GM12874 (cell line): ENCODE data around the gene RIPK4.

Experiments used
- TF ChIP-seq, protein P1 (sequence below): IDR thresholded peaks from 2 replicates; pipeline ENCODE4 v1.5.1; 2011; ENCODE audit warnings: low read depth, mild to moderate bottlenecking, control low read depth, low read length, moderate library complexity; ENCODE audit not compliant: insufficient read depth

RIPK4 gene

DNA sequence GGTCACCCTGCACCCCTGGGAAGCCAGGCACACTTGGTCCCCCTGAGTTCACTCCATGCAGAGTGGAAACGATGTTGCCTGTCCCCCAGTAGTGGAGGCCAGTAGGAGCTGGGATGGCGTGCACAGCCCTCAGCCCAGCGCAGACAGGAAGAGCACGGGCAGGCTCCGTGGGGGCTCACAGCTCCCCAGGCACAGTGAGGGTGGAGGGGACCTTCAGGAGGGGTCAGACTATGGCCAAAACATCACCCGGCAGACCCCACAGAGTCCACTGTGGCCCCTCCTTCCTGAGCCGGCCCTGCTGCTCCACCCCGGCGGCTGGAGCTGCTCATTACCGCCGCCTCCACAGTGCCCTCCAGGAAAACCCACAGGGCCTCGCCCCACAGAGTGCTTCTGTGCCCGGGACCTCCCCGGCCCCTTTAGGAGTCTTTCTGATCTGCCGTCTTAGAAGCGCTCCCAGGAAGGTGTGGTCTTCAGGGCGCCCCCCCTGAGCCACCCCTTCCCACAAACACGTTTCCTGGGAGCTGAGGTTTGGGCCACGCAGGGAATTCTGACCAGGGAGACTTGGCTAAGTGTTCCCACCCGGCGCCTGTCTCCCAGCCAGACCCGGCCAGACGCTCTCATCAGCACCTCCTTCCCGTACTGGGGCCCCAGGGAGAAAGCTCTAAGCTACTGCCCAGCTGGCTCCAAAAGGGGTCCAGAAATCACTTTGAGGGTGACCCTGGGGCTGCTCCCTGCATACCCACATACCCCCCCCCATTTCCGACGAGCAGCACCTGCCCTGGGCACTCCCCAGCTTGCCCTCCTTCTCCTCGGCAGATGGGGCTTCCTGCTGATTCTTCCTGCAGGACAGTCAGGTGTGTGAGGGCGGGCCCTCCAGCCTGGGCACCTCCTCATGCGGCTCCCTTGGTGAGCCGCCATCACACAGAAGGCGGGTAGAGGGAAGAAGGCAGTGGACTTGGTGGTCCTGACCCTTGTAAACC is 38.8 kb downstream of the RIPK4 start:
- TF ChIP-seq, protein P1, sequence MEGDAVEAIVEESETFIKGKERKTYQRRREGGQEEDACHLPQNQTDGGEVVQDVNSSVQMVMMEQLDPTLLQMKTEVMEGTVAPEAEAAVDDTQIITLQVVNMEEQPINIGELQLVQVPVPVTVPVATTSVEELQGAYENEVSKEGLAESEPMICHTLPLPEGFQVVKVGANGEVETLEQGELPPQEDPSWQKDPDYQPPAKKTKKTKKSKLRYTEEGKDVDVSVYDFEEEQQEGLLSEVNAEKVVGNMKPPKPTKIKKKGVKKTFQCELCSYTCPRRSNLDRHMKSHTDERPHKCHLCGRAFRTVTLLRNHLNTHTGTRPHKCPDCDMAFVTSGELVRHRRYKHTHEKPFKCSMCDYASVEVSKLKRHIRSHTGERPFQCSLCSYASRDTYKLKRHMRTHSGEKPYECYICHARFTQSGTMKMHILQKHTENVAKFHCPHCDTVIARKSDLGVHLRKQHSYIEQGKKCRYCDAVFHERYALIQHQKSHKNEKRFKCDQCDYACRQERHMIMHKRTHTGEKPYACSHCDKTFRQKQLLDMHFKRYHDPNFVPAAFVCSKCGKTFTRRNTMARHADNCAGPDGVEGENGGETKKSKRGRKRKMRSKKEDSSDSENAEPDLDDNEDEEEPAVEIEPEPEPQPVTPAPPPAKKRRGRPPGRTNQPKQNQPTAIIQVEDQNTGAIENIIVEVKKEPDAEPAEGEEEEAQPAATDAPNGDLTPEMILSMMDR, result no peak

DNA sequence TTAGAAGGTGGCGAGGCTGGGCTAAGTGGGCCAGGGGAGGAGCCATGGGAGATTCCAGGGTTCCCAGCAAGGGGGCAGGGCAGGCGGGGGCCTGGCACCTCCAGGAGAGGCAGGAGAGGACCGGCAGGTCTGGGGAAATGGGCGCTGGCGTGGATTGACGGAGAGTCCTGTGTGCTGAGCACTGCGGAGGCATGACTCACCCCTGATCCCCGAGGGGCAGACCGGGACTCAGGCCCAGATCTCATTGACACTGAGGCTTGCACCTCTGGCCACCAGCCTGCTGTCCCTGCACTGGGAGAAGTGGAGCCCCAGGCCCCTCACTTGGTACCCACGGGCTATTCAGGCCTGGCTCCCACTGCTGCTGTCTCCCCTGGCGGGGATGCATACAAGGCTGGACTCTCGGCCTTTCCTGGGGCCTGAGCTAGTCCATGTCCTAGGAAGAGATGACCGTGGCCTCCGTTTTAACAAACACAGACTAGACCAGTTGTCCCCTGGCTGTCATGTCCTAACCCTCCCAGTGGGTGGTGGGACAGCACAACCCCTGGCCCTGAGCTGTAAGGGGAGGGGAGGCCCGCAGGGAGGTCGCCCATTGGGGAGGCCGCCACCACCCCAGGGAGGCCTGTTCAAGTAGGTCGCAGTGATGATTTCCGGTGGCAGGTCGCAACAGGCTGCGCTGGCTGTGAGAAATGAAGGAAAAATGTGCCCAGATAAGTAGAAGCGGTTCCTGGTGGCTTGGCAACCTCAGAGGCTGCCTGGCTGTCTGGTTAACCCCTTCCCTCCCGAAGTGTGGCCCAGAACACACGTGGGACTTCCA is 39.7 kb downstream of the RIPK4 start:
- TF ChIP-seq, protein P1, result no peak

DNA sequence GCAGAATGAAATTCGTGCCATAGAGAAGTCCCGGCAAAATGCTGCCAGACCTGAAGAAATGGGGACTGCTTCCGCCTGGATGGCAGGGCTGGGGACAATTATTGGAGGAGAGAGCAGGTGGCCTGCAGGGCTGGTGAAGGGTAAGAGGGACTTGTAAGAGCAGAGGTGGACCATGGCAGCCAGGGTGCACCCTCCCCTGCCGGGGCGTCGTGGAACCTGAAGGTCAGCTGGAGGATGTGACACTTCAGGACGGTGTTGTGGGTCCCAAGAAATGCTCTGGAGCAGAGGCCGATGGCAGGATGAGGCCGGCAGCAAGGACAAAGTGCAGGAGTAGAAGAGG is 40.3 kb downstream of the RIPK4 start:
- TF ChIP-seq, protein P1, result no peak

DNA sequence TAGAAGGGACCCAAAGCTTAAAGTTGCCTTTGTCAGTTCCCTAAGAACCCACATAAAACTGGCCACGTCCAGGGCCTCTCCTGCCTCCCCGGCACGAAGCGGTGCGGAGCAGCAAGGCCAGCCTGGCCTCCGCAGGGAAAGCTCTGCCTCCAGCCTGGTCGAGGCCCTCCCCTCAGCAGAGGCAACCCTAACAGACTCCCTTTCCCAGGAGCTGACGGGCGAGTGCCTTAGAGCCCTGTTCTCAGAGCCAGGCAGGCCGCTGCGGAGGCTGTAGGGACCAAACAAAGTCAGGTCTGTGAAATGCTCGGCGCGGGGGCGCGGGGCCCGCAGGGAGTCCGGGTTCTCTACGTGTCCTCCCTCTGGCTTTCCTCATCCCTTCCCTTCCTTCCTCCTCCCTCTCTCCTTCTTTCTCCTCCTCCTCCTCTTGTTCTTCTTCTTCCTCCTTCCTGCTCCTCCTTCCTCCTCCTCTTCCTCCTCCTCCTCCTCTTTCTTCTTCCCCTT is 40.7 kb downstream of the RIPK4 start:
- TF ChIP-seq, protein P1, result no peak

DNA sequence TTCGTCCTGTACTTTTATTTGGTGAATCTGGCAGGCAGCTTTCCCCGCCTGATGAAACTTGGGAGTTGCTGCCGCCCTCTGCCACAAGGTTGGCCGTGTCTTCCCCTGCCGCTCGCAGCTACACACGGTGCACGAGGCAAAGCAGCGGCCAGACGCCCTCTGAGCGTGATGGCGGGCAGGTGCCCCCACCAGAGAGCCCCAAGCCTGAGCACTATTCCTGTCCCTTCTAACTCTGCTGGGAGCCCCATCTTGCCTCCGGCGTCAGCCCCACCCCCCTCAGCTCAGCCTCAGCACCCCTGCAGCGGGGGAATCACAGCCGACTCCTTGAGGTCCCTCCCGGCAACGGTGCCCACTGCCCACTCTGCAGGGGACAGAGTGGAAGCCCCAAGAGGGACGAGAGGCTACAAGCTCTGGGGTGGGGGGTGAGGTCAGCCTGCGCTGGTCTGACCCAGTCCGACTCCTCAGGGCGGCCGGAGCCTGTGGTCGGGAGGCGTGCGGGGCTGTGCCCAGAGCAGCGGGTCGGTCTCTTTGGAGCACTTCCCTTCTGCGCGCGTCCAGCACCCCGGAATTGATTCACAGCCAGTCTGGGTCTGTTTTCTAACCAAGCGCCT is 41.3 kb downstream of the RIPK4 start:
- TF ChIP-seq, protein P1, result no peak

DNA sequence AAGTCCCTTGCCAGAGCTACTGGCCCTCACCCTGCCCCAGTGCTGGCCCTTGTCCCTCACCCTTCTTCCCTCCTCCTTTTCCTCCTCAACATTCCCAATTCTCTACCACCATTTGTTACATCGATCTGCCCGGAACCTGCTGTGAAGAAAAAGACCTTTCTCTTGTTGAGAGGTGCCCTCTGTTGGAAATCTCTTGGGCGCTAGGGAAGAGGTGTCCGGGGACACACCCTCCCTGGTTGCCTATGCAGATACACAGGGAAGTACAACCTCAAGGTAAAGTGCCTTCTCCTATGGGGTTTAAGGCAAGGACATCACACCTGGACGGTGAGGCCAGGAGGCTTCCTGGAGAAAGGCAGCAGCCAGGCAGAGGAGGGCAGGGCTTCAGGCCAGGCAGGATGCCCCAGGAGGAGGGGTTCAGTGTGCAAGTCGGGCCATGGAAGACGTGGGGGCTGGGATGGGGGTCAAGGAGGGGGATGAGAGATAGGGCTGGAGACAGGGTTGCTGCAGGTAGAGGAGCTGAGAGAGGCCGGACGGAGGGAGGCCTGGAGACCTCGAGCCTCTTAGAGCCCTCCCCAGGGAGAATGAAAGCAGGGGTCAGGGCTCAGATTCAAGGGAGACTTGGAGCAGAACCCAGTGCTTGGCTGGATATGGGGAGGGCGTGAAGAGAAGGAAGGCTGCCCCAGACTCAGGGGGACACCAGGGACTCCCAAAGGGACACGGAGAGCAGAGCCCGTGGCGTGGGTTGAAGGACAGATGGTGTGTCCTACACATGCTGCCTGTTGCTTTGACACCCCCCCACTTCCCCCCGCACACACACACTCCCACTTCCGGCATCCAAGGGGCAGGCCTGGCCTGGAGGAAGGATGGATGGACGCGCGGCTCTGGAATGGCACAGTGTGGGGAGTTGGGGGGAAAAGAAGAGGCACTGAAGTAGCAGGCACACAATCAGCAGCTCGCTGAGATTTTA is 44.5 kb downstream of the RIPK4 start:
- TF ChIP-seq, protein P1, result no peak
